Loucy (cell line): Measurements from ENCODE around the gene BEAN1.

Source experiments
- CTCF ChIP-seq: fragments of 200-600 bp; sonication (generic); conservative IDR thresholded peaks from 2 replicates; pipeline ENCODE4 v1.5.1; 2014; ENCODE audit warnings: mild to moderate bottlenecking, antibody characterized with exemption, low read length
- EZH2phosphoT487 ChIP-seq: fragments of 200-600 bp; IDR thresholded peaks from 2 replicates; pipeline ENCODE4 v1.6.1; 2018; ENCODE audit warnings: antibody characterized with exemption, mild to moderate bottlenecking, moderate library complexity, borderline replicate concordance

- no peak for TF ChIP-seq CTCF
- no peak for TF ChIP-seq EZH2phosphoT487
Observed at GRCh38 chr16:66528294-66528693, 101.2 kb downstream of the BEAN1 start.
